RWPE2 (cell line): ENCODE results near the gene KNCN.

Experiments used
- ATAC-seq: fragments of 200-7000 bp; cut with Tn5 transposase; 3 replicates; pipeline ENCODE4 v1.9.1; 2021; ENCODE audit warnings: low read depth
- DNase-seq: peaks from one replicate; pipeline ENCODE4 v3.0.0-alpha.2; 2020; ENCODE audit warnings: low spot score
- H3K27ac ChIP-seq: fragments of 450-650 bp; 2 replicates; pipeline ENCODE4 v1.5.1; 2017; ENCODE audit warnings: mild to moderate bottlenecking; ENCODE audit not compliant: poor library complexity, severe bottlenecking
- H3K27me3 ChIP-seq: fragments of 250-450 bp; sonication (Bioruptor Pico); 2 replicates; pipeline ENCODE4 v1.5.1; 2021; ENCODE audit warnings: mild to moderate bottlenecking, moderate library complexity; ENCODE audit not compliant: insufficient read depth, poor library complexity, severe bottlenecking
- H3K36me3 ChIP-seq: fragments of 250-450 bp; sonication (Bioruptor Pico); 2 replicates; pipeline ENCODE4 v1.5.1; 2020; ENCODE audit warnings: low read depth, mild to moderate bottlenecking, moderate library complexity
- H3K4me1 ChIP-seq: fragments of 250-450 bp; sonication (Bioruptor Pico); 2 replicates; pipeline ENCODE4 v1.5.1; 2021; ENCODE audit warnings: mild to moderate bottlenecking, moderate library complexity; ENCODE audit not compliant: insufficient read depth, poor library complexity, severe bottlenecking
- H3K4me3 ChIP-seq: fragments of 250-450 bp; sonication (Bioruptor Pico); 2 replicates; pipeline ENCODE4 v1.5.1; 2021; ENCODE audit warnings: mild to moderate bottlenecking, moderate library complexity; ENCODE audit not compliant: severe bottlenecking
- H3K9me3 ChIP-seq: fragments of 250-450 bp; sonication (Bioruptor Pico); 2 replicates; pipeline ENCODE4 v1.5.1; 2021; ENCODE audit warnings: mild to moderate bottlenecking, moderate library complexity; ENCODE audit not compliant: severe bottlenecking
- CTCF ChIP-seq: fragments of 450-650 bp; IDR thresholded peaks from one replicate; pipeline ENCODE4 v1.5.1; 2017; ENCODE audit warnings: mild to moderate bottlenecking, moderate library complexity; ENCODE audit not compliant: poor library complexity, severe bottlenecking

KNCN gene

GRCh38 chr1:46554597-46555381, 3.3 kb upstream of the KNCN start:
- no peaks in the 10 kb centered on the region for H3K4me1 ChIP-seq
- H3K27ac ChIP-seq = no peak overlapping the region
- ATAC-seq = no peak
- no peaks in the 10 kb centered on the region for H3K27me3 ChIP-seq
- no peaks in the 10 kb centered on the region for H3K9me3 ChIP-seq
- no peak for TF ChIP-seq CTCF
- H3K4me3 ChIP-seq = no peak overlapping the region
- no peaks in the 10 kb centered on the region for H3K36me3 ChIP-seq
- DNase-seq = no peak

DNA sequence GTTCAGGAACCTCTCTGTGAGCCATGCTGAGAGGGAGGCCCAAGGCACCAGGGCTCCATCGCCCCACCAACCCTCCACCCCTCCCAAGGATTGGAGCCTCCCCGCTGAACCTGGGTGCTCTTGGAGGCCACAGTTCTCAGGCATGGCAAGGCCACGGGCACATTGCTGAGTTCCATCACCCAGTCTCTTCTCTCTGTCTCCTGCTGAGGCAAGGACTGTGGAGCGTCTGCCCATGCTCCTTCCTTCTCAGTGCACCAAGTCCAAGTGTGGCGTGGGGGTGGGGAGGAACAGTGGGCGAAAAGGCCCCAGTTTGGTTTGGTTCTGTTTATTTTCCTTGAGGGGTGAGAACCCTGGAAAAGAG, 2.8 kb upstream of the KNCN start:
- no peak for TF ChIP-seq CTCF
- Histone ChIP-seq H3K27ac (no peak overlapping the region), H3K9me3 (no peaks in the 10 kb centered on the region), H3K27me3 (no peaks in the 10 kb centered on the region), H3K36me3 (no peaks in the 10 kb centered on the region), H3K4me3 (no peak overlapping the region), H3K4me1 (no peaks in the 10 kb centered on the region)
- ATAC-seq (no peak), DNase-seq (no peak)

DNA sequence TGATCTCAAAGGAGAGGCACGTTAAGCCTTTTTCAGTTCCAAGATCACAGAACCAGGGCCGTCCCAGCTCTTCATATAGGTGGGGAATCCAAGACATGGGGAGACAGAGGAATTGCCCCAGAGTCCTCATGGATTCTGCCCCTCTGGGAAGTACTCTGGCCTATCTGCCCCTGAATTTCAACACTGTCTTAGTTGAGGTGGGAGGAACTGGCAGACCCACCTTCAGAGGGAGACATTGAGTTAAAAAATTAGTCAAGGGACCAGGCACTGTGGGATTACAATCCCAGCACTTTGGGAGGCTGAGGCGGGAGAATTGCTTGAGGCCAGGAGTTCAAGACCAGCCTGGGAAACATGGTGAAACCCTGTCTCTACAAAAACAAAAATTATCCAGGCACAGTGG, 2.1 kb upstream of the KNCN start:
- no peak for TF ChIP-seq CTCF
- DNase-seq (no peak), ATAC-seq (no peak)
- no peaks in the 10 kb centered on the region for H3K36me3 ChIP-seq
- H3K4me1 ChIP-seq = no peaks in the 10 kb centered on the region
- H3K27me3 ChIP-seq = no peaks in the 10 kb centered on the region
- no peak overlapping the region for H3K4me3 ChIP-seq
- no peaks in the 10 kb centered on the region for H3K9me3 ChIP-seq
- no peak overlapping the region for H3K27ac ChIP-seq

- TF ChIP-seq CTCF = no peak
- Histone ChIP-seq H3K27ac (no peak overlapping the region), H3K27me3 (no peaks in the 10 kb centered on the region), H3K9me3 (no peaks in the 10 kb centered on the region), H3K4me1 (no peaks in the 10 kb centered on the region), H3K36me3 (no peaks in the 10 kb centered on the region), H3K4me3 (no peak overlapping the region)
- DNase-seq (peak; percentile 35), ATAC-seq (no peak)
Observed at GRCh38 chr1:46552357-46553237, 1.1 kb upstream of the KNCN start.
